Breast epithelium (tissue), 4 donors: ENCODE data around the gene ACSL1. TPM values are rescaled to one million over a fixed set of nuclear protein-coding genes. Genes with fewer than 3 reads are reported as not detected.

Experiments
- DNase-seq, 2 donors: peaks; one replicate each; pipeline ENCODE4 v3.0.0-alpha.2; 2019; ENCODE audit warnings: low spot score in 2 of 2
- H3K27ac ChIP-seq, 2 donors: fragments of 200-600 bp; sonication (generic) in 1 of 2; one replicate each; pipeline ENCODE4 v1.5.1; 2016 to 2019; ENCODE audit warnings: mild to moderate bottlenecking in 1 of 2
- H3K27me3 ChIP-seq, 2 donors: fragments of 200-600 bp; sonication (generic) in 1 of 2; one replicate each; pipeline versions ENCODE4 v1.5.1 to v1.6.0; 2017 to 2019; ENCODE audit warnings: control low read depth in 1 of 2, mild to moderate bottlenecking in 1 of 2
- H3K36me3 ChIP-seq: fragments of 200-600 bp; one replicate; pipeline ENCODE4 v1.5.1; 2019
- H3K4me1 ChIP-seq, 2 donors: fragments of 200-600 bp; sonication (generic); one replicate each; pipeline ENCODE4 v1.5.1; 2016 to 2019; ENCODE audit warnings: control low read depth in 1 of 2
- H3K4me3 ChIP-seq, 3 donors: fragments of 200-600 bp; sonication (generic); 1 replicate in 2 of 3; 2 replicates in 1 of 3; pipeline ENCODE4 v1.5.1; 2016 to 2019; ENCODE audit warnings: mild to moderate bottlenecking in 3 of 3, moderate library complexity in 2 of 3
- H3K9me3 ChIP-seq, 2 donors: fragments of 200-600 bp; sonication (generic) in 1 of 2; one replicate each; pipeline ENCODE4 v1.5.1; 2016 to 2019; ENCODE audit warnings: control low read depth in 1 of 2
- CTCF ChIP-seq, 3 donors: fragments of 450-650 bp; IDR thresholded peaks; one replicate each; pipeline ENCODE4 v1.5.1; 2016 to 2017; ENCODE audit warnings: antibody characterized with exemption in 3 of 3, mild to moderate bottlenecking in 3 of 3, moderate library complexity in 3 of 3
- POLR2A ChIP-seq: fragments of 450-650 bp; IDR thresholded peaks from one replicate; pipeline ENCODE4 v1.6.1; 2016; ENCODE audit warnings: antibody characterized with exemption, mild to moderate bottlenecking, moderate library complexity
- POLR2AphosphoS5 ChIP-seq, 3 donors: sonication (generic); formaldehyde crosslinking; IDR thresholded peaks; one replicate each; pipeline ENCODE4 v1.6.1; 2017; ENCODE audit warnings: antibody characterized with exemption in 3 of 3
- intact Hi-C: fragments of 100-400 bp; cut with DNase I; formaldehyde crosslinking; loops from one replicate; pipeline ENCODE4 v1.15.1; 2023; ENCODE audit warnings: low total_unique reads
- total RNA-seq, 3 donors: library from RNA; depleted of rRNA; stranded (reverse); fragments of >200 nt; gene quantifications; one replicate each; pipeline ENCODE4 v1.1.0, GENCODE V29; 2016

The ACSL1 gene
- total RNA-seq, 3 donors from 2014 or later = 167 to 797 (median 254) TPM

GRCh38 chr4:184792334-184792733 lies 33.4 kb downstream of the ACSL1 start:
- no peak for DNase-seq
- Histone ChIP-seq H3K9me3 (no peaks in the 10 kb centered on the region), H3K27me3 (no peaks in the 10 kb centered on the region), H3K27ac (no peak overlapping the region), H3K4me1 (no peaks in the 10 kb centered on the region), H3K4me3 (no peak overlapping the region), H3K36me3 (no peaks in the 10 kb centered on the region)
- TF ChIP-seq POLR2A (no peak), CTCF (IDR thresholded peaks at IDR 0.05) (no peak), POLR2AphosphoS5 (IDR thresholded peaks at IDR 0.05) (no peak)
- intact Hi-C loops = no loop called here

- no peaks in the 10 kb centered on the region for H3K27me3 ChIP-seq
- intact Hi-C loops = no loop called here
These were observed 34.9 kb downstream of the ACSL1 start for GRCh38 chr4:184790826-184791225.

GRCh38 chr4:184787766-184788503 lies 37.8 kb downstream of the ACSL1 start:
- Histone ChIP-seq H3K27ac (no peak overlapping the region), H3K9me3 (no peaks in the 10 kb centered on the region), H3K4me3 (no peak overlapping the region), H3K4me1 (no peaks in the 10 kb centered on the region), H3K27me3 (no peaks in the 10 kb centered on the region), H3K36me3 (no peaks in the 10 kb centered on the region)
- no peak for DNase-seq
- intact Hi-C loops = no loop called here
- TF ChIP-seq POLR2AphosphoS5 (IDR thresholded peaks at IDR 0.05) (no peak), CTCF (IDR thresholded peaks at IDR 0.05) (no peak), POLR2A (no peak)

More at GRCh38 chr4:184790826-184791225, 34.9 kb downstream of the ACSL1 start:
- no peak overlapping the region for H3K27ac ChIP-seq
- no peaks in the 10 kb centered on the region for H3K4me1 ChIP-seq
- TF ChIP-seq CTCF (IDR thresholded peaks at IDR 0.05) (no peak), POLR2AphosphoS5 (IDR thresholded peaks at IDR 0.05) (no peak), POLR2A (no peak)
- H3K36me3 ChIP-seq = no peaks in the 10 kb centered on the region
- no peaks in the 10 kb centered on the region for H3K9me3 ChIP-seq
- DNase-seq = no peak
- no peak overlapping the region for H3K4me3 ChIP-seq

- Histone ChIP-seq H3K4me1 (no peaks in the 10 kb centered on the region), H3K27me3 (no peaks in the 10 kb centered on the region), H3K4me3 (no peak overlapping the region), H3K36me3 (no peaks in the 10 kb centered on the region), H3K9me3 (no peaks in the 10 kb centered on the region), H3K27ac (no peak overlapping the region)
- no peak for TF ChIP-seq POLR2A
- TF ChIP-seq CTCF (IDR thresholded peaks at IDR 0.05) = no peak
- no peak for TF ChIP-seq POLR2AphosphoS5 (IDR thresholded peaks at IDR 0.05)
- intact Hi-C loops = no loop called here
- DNase-seq = no peak
These were observed 40.0 kb downstream of the ACSL1 start for GRCh38 chr4:184785813-184786212.

GRCh38 chr4:184784628-184785257 lies 41.0 kb downstream of the ACSL1 start:
- no peak overlapping the region for H3K4me3 ChIP-seq
- no peaks in the 10 kb centered on the region for H3K36me3 ChIP-seq
- H3K4me1 ChIP-seq = no peaks in the 10 kb centered on the region
- H3K27me3 ChIP-seq = no peaks in the 10 kb centered on the region
- intact Hi-C loops = no loop called here
- no peak overlapping the region for H3K27ac ChIP-seq
- H3K9me3 ChIP-seq = no peaks in the 10 kb centered on the region
- TF ChIP-seq POLR2A = no peak
- no peak for TF ChIP-seq CTCF (IDR thresholded peaks at IDR 0.05)
- TF ChIP-seq POLR2AphosphoS5 (IDR thresholded peaks at IDR 0.05) = no peak
- no peak for DNase-seq
